HepG2 (cell line): ENCODE data around the gene MN1. TPM values are rescaled to one million over a fixed set of nuclear protein-coding genes. Genes with fewer than 3 reads are reported as not detected.

Experiments
- ATAC-seq: fragments of 200-7000 bp; cut with Tn5 transposase; 3 replicates; pipeline ENCODE4 v1.9.1; 2020; ENCODE audit warnings: mild to moderate bottlenecking, moderate library complexity
- BruUV-seq: library from RNA; stranded (reverse); fragments of 400-500 nt; replicated peaks from 2 replicates; lab custom pipeline; 2021; lab: Mats Ljungman, UMichigan
- CTCF ChIA-PET: fragments of 300-600 bp; formaldehyde crosslinking; extraction: SDS; loops from one replicate; lab custom pipeline; 2021; ENCODE audit warnings: low total read pairs, inconsistent platforms, low intra/inter-chr PET ratio; lab: Yijun Ruan, JAX
- POLR2A ChIA-PET: fragments of 350-600 bp; sonication (Branson Sonifier 250); formaldehyde crosslinking; loops from one replicate; lab custom pipeline; 2020; ENCODE audit warnings: antibody characterized with exemption, inconsistent platforms; lab: Yijun Ruan, JAX
- DNase-seq: peaks from one replicate; pipeline ENCODE4 v3.0.0-alpha.2; 2015; ENCODE audit warnings: low spot score
- FAIRE-seq: peaks from 3 replicates; lab custom pipeline; 2011; peaks lifted over from hg19 to GRCh38; lab: Jason Lieb, UNC
- H2AFZ ChIP-seq: one replicate; pipeline ENCODE4 v1.6.1; 2011; ENCODE audit warnings: low read length, inconsistent platforms
- H3K27ac ChIP-seq: fragments of 300-600 bp; 3 replicates; pipeline ENCODE4 v1.8.0; 2011; ENCODE audit warnings: mixed run types, mild to moderate bottlenecking, mixed read lengths, low read length, inconsistent platforms; ENCODE audit not compliant: insufficient read depth; ENCODE audit errors: extremely low read length
- H3K27me3 ChIP-seq, 2 experiments: fragments of 200-600 bp in 1 of 2; 2 replicates in 1 of 2; 3 replicates in 1 of 2; pipeline versions ENCODE4 v1.6.0 to v1.8.0; 2011; ENCODE audit warnings: low read length in 2 of 2, mild to moderate bottlenecking in 2 of 2, moderate library complexity in 2 of 2, inconsistent platforms in 1 of 2; ENCODE audit not compliant: insufficient read depth in 2 of 2, control insufficient read depth in 1 of 2
- H3K36me3 ChIP-seq, 2 experiments: fragments of 200-600 bp in 1 of 2; replicated peaks in 1 of 2; 2 replicates in 1 of 2; 3 replicates in 1 of 2; pipeline versions ENCODE4 v1.5.1 to v1.8.0; 2011; ENCODE audit warnings: low read length in 2 of 2, inconsistent platforms in 1 of 2; ENCODE audit not compliant: insufficient read depth in 2 of 2, control insufficient read depth in 1 of 2
- H3K4me1 ChIP-seq: 2 replicates; pipeline ENCODE4 v1.5.1; 2012; ENCODE audit warnings: low read length, inconsistent platforms; ENCODE audit not compliant: insufficient read depth
- H3K4me2 ChIP-seq: 2 replicates; pipeline ENCODE4 v1.6.0; 2011; ENCODE audit warnings: low read depth, low read length, inconsistent platforms
- H3K4me3 ChIP-seq, 3 experiments: fragments of 200-600 bp in 1 of 3; sonication (generic), shearing (Covaris generic) in 1 of 3; replicated peaks in 1 of 3; 2 replicates each; pipeline ENCODE4 v1.5.1; 2011 to 2016; ENCODE audit warnings: low read length in 3 of 3, inconsistent platforms in 2 of 3, low read depth in 2 of 3, mild to moderate bottlenecking in 2 of 3, control low read depth in 1 of 3, mixed read lengths in 1 of 3; ENCODE audit not compliant: insufficient read depth in 1 of 3
- H3K79me2 ChIP-seq: one replicate; pipeline ENCODE4 v1.6.1; 2011; ENCODE audit warnings: low read length, inconsistent platforms; ENCODE audit not compliant: insufficient read depth
- H3K9ac ChIP-seq: 2 replicates; pipeline ENCODE4 v1.6.0; 2011; ENCODE audit warnings: mild to moderate bottlenecking, low read depth, low read length, inconsistent platforms; ENCODE audit not compliant: insufficient read depth
- H3K9me3 ChIP-seq: 2 replicates; pipeline ENCODE4 v1.5.1; 2012; ENCODE audit warnings: mild to moderate bottlenecking, low read length
- H4K20me1 ChIP-seq: 2 replicates; pipeline ENCODE4 v1.6.0; 2011; ENCODE audit warnings: inconsistent platforms, mild to moderate bottlenecking, low read length, moderate library complexity; ENCODE audit not compliant: insufficient read depth
- MTA1 ChIP-seq: sonication (generic); formaldehyde crosslinking; IDR thresholded peaks from 2 replicates; pipeline ENCODE4 v1.4.0; 2020; ENCODE audit warnings: missing genetic modification reagents, mild to moderate bottlenecking, borderline replicate concordance
- SMAD1 ChIP-seq: sonication (generic); formaldehyde crosslinking; IDR thresholded peaks from 2 replicates; pipeline ENCODE4 v1.4.0; 2020; ENCODE audit warnings: missing genetic modification reagents, low read depth, mild to moderate bottlenecking, borderline replicate concordance
- SNRNP70 ChIP-seq: fragments of 200-400 bp; formaldehyde crosslinking; IDR thresholded peaks from 2 replicates; pipeline ENCODE4 v1.6.1; 2017; ENCODE audit warnings: mild to moderate bottlenecking, low read depth, low read length, moderate library complexity
- ZNF101 ChIP-seq: sonication (generic); formaldehyde crosslinking; IDR thresholded peaks from 2 replicates; pipeline ENCODE4 v1.4.0; 2020; ENCODE audit warnings: mild to moderate bottlenecking, low read depth, missing genetic modification reagents, borderline replicate concordance
- ZNF260 ChIP-seq: sonication (generic); formaldehyde crosslinking; IDR thresholded peaks from 2 replicates; pipeline ENCODE4 v1.4.0; 2020; ENCODE audit warnings: missing genetic modification reagents, low read depth, mild to moderate bottlenecking, borderline replicate concordance
- ZNF841 ChIP-seq: sonication (generic); formaldehyde crosslinking; IDR thresholded peaks from 2 replicates; pipeline ENCODE4 v1.8.1; 2023; ENCODE audit warnings: missing genetic modification reagents, borderline replicate concordance
- ZSCAN29 ChIP-seq: sonication (generic); formaldehyde crosslinking; conservative IDR thresholded peaks from 2 replicates; pipeline ENCODE4 v1.4.0; 2020; ENCODE audit warnings: mild to moderate bottlenecking, missing genetic modification reagents
- WGBS: methylation state at CpG from one replicate; pipeline ENCODE4 v1.1.6; 2017; ENCODE audit warnings: low lambda C conversion rate; 5-methylcytosine and 5-hydroxymethylcytosine counted together
- in situ Hi-C: cut with HindIII; loops from 2 replicates; pipeline ENCODE4 v1.10.0; 2017; ENCODE audit warnings: low pct_unique_long_range_greater_than_20kb; ENCODE audit not compliant: extremely low pct_ligation_motif_present
- intact Hi-C: fragments of 100-400 bp; cut with micrococcal nuclease; formaldehyde crosslinking; loops from one replicate; pipeline ENCODE4 v1.10.0; 2022; ENCODE audit not compliant: unreplicated experiment
- polyA plus RNA-seq, 8 experiments: library from polyadenylated mRNA; depleted of rRNA in 3 of 8; stranded (reverse) in 7 of 8; unstranded in 1 of 8; fragments of >200 nt; fragmentation: Illumina TruSeq in 4 of 8; extraction: Trizol in 4 of 8; gene quantifications; 2 replicates each; pipeline versions ENCODE4 v1.2.1 to v1.2.3, GENCODE V29; 2011 to 2016; ENCODE audit warnings: low read depth in 4 of 8, missing spikeins in 1 of 8, mixed read lengths in 1 of 8; ENCODE audit not compliant: insufficient read depth in 1 of 8
- total RNA-seq, 5 experiments: library from RNA; depleted of rRNA; stranded (reverse); fragments of >200 nt; fragmentation: Illumina TruSeq; extraction: Trizol; gene quantifications; 2 replicates each; pipeline ENCODE4 v1.2.3, GENCODE V29; 2016; ENCODE audit warnings: low read depth in 1 of 5
- TF ChIP-seq, protein P1 (sequence below): sonication (generic); formaldehyde crosslinking; IDR thresholded peaks from 2 replicates; pipeline ENCODE4 v1.5.0; 2020; ENCODE audit warnings: missing genetic modification reagents
- TF ChIP-seq, protein P2 (sequence below): sonication (generic); formaldehyde crosslinking; IDR thresholded peaks from 2 replicates; pipeline ENCODE4 v1.5.0; 2020; ENCODE audit warnings: mild to moderate bottlenecking, missing genetic modification reagents
- TF ChIP-seq, protein P3 (sequence below): sonication (generic); formaldehyde crosslinking; conservative IDR thresholded peaks from 2 replicates; pipeline ENCODE4 v1.8.0; 2022; ENCODE audit warnings: mild to moderate bottlenecking, moderate library complexity, missing genetic modification reagents
- TF ChIP-seq, protein P4 (sequence below): sonication (generic); formaldehyde crosslinking; IDR thresholded peaks from 2 replicates; pipeline ENCODE4 v1.8.0; 2022; ENCODE audit warnings: missing genetic modification reagents, mild to moderate bottlenecking, moderate library complexity, borderline replicate concordance
- TF ChIP-seq, protein P5 (sequence below): sonication (generic); formaldehyde crosslinking; IDR thresholded peaks from 2 replicates; pipeline ENCODE4 v1.9.0; 2021; ENCODE audit warnings: missing genetic modification reagents, borderline replicate concordance
- TF ChIP-seq, protein P6 (sequence below): sonication (generic); formaldehyde crosslinking; IDR thresholded peaks from 2 replicates; pipeline ENCODE4 v1.5.0; 2020; ENCODE audit warnings: missing genetic modification reagents

The MN1 gene
- total and polyA plus RNA-seq, 2 of the 13 experiments (the other 11 are each of a cell fraction or from before 2014, with no cell fraction given), result 0.01 TPM; not detected in 1

DNA sequence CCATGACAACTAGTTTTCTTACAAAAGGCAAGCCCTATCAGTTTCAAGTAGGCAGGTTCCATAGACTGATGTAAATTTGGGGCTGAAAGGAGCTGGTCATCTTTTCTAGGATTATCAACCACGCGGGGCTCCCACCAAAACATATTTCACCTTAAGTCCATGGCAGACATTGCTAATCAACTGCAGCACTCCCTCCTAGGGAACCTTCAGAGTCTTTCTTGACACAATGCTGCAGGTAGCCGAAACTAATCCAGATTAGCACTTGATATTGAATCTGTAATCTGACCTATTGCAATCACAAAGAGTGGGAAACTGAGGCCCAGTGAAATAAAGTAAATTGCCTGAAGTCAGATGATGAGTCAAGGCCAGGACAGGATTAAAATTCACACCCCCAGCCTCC lies 32.5 kb downstream of the MN1 start:
- ChIA-PET CTCF (no interaction called here), POLR2A (no interaction called here)
- no peaks in the 10 kb centered on the region for H3K9me3 ChIP-seq
- FAIRE-seq (no peak), ATAC-seq (no peak), DNase-seq (no peak)
- intact Hi-C loops (no loop called here), in situ Hi-C loops (no loop called here)
- H3K4me2 ChIP-seq, result no peak overlapping the region
- no peak overlapping the region for H3K27ac ChIP-seq
- H3K9ac ChIP-seq, result no peak overlapping the region
- no peaks in the 10 kb centered on the region for H4K20me1 ChIP-seq
- no peaks in the 10 kb centered on the region for H3K36me3 ChIP-seq
- H3K79me2 ChIP-seq, result no peaks in the 10 kb centered on the region
- H3K27me3 ChIP-seq, result peaks cover 2 to 14% of the 10 kb centered on the region in 2 experiments; a peak in 3 of 5 replicates
- H2AFZ ChIP-seq, result no peak overlapping the region
- WGBS, result 12% methylated on average over 3 of the region's 3 CpGs
- H3K4me3 ChIP-seq, result no peak overlapping the region
- peaks cover 11% of the 10 kb centered on the region for H3K4me1 ChIP-seq
- no TSS peak for BruUV-seq
- TF ChIP-seq SMAD1 (CRISPR knock-in tag) (no peak), ZSCAN29 (CRISPR knock-in tag) (no peak), MTA1 (CRISPR knock-in tag) (no peak), ZNF101 (CRISPR knock-in tag) (no peak), ZNF841 (no peak), ZNF260 (CRISPR knock-in tag) (no peak), SNRNP70 (no peak)
- TF ChIP-seq, protein P1, sequence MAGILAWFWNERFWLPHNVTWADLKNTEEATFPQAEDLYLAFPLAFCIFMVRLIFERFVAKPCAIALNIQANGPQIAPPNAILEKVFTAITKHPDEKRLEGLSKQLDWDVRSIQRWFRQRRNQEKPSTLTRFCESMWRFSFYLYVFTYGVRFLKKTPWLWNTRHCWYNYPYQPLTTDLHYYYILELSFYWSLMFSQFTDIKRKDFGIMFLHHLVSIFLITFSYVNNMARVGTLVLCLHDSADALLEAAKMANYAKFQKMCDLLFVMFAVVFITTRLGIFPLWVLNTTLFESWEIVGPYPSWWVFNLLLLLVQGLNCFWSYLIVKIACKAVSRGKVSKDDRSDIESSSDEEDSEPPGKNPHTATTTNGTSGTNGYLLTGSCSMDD (CRISPR knock-in tag), result no peak
- TF ChIP-seq, protein P2, sequence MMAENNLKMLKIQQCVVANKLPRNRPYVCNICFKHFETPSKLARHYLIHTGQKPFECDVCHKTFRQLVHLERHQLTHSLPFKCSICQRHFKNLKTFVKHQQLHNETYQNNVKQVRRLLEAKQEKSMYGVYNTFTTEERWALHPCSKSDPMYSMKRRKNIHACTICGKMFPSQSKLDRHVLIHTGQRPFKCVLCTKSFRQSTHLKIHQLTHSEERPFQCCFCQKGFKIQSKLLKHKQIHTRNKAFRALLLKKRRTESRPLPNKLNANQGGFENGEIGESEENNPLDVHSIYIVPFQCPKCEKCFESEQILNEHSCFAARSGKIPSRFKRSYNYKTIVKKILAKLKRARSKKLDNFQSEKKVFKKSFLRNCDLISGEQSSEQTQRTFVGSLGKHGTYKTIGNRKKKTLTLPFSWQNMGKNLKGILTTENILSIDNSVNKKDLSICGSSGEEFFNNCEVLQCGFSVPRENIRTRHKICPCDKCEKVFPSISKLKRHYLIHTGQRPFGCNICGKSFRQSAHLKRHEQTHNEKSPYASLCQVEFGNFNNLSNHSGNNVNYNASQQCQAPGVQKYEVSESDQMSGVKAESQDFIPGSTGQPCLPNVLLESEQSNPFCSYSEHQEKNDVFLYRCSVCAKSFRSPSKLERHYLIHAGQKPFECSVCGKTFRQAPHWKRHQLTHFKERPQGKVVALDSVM (CRISPR knock-in tag), result no peak
- TF ChIP-seq, protein P3, sequence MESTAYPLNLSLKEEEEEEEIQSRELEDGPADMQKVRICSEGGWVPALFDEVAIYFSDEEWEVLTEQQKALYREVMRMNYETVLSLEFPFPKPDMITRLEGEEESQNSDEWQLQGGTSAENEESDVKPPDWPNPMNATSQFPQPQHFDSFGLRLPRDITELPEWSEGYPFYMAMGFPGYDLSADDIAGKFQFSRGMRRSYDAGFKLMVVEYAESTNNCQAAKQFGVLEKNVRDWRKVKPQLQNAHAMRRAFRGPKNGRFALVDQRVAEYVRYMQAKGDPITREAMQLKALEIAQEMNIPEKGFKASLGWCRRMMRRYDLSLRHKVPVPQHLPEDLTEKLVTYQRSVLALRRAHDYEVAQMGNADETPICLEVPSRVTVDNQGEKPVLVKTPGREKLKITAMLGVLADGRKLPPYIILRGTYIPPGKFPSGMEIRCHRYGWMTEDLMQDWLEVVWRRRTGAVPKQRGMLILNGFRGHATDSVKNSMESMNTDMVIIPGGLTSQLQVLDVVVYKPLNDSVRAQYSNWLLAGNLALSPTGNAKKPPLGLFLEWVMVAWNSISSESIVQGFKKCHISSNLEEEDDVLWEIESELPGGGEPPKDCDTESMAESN (CRISPR knock-in tag), result no peak
- TF ChIP-seq, protein P4, sequence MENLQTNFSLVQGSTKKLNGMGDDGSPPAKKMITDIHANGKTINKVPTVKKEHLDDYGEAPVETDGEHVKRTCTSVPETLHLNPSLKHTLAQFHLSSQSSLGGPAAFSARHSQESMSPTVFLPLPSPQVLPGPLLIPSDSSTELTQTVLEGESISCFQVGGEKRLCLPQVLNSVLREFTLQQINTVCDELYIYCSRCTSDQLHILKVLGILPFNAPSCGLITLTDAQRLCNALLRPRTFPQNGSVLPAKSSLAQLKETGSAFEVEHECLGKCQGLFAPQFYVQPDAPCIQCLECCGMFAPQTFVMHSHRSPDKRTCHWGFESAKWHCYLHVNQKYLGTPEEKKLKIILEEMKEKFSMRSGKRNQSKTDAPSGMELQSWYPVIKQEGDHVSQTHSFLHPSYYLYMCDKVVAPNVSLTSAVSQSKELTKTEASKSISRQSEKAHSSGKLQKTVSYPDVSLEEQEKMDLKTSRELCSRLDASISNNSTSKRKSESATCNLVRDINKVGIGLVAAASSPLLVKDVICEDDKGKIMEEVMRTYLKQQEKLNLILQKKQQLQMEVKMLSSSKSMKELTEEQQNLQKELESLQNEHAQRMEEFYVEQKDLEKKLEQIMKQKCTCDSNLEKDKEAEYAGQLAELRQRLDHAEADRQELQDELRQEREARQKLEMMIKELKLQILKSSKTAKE (CRISPR knock-in tag), result no peak
- TF ChIP-seq, protein P5, sequence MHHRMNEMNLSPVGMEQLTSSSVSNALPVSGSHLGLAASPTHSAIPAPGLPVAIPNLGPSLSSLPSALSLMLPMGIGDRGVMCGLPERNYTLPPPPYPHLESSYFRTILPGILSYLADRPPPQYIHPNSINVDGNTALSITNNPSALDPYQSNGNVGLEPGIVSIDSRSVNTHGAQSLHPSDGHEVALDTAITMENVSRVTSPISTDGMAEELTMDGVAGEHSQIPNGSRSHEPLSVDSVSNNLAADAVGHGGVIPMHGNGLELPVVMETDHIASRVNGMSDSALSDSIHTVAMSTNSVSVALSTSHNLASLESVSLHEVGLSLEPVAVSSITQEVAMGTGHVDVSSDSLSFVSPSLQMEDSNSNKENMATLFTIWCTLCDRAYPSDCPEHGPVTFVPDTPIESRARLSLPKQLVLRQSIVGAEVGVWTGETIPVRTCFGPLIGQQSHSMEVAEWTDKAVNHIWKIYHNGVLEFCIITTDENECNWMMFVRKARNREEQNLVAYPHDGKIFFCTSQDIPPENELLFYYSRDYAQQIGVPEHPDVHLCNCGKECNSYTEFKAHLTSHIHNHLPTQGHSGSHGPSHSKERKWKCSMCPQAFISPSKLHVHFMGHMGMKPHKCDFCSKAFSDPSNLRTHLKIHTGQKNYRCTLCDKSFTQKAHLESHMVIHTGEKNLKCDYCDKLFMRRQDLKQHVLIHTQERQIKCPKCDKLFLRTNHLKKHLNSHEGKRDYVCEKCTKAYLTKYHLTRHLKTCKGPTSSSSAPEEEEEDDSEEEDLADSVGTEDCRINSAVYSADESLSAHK (CRISPR knock-in tag), result no peak
- TF ChIP-seq, protein P6, sequence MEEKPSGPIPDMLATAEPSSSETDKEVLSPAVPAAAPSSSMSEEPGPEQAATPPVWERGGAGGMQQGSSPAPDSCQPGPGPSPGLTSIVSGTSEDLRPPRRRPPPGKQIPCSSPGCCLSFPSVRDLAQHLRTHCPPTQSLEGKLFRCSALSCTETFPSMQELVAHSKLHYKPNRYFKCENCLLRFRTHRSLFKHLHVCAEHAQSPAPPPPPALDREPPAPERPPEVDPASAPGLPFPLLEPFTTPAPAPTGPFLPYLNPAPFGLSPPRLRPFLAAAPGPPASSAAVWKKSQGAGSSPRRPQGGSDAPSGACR, result no peak
